Peyer's patch (tissue), 4 donors: ENCODE data around the gene FNDC11.

Experiments used
- CTCF ChIP-seq, 6 experiments: fragments of 450-650 bp in 4 of 6; fragments of 200-600 bp in 2 of 6; sonication (generic) in 1 of 6; IDR thresholded peaks; one replicate each; pipeline ENCODE4 v1.5.1; 2017 to 2019; ENCODE audit warnings: antibody characterized with exemption in 6 of 6, mild to moderate bottlenecking in 3 of 6, moderate library complexity in 1 of 6
- POLR2A ChIP-seq, 2 donors: fragments of 450-650 bp; IDR thresholded peaks; one replicate each; pipeline ENCODE4 v1.5.1; 2017; ENCODE audit warnings: antibody characterized with exemption in 2 of 2, mild to moderate bottlenecking in 2 of 2, moderate library complexity in 2 of 2

GRCh38 chr20:63539092-63539430 is 14.9 kb upstream of the FNDC11 start:
- TF ChIP-seq POLR2A (IDR thresholded peaks at IDR 0.05) (no peak), CTCF (IDR thresholded peaks at IDR 0.05) (no peak)
